ENCODE data around the gene CD151. TPM values are rescaled to one million over a fixed set of nuclear protein-coding genes. Genes with fewer than 3 reads are reported as not detected.
A peak's percentile ranks its signal among the peaks of the same experiment; 100 is the strongest.

The CD151 gene
- total and polyA plus RNA-seq, 2 experiments from 2014 or later: 248 to 356 TPM

DNA sequence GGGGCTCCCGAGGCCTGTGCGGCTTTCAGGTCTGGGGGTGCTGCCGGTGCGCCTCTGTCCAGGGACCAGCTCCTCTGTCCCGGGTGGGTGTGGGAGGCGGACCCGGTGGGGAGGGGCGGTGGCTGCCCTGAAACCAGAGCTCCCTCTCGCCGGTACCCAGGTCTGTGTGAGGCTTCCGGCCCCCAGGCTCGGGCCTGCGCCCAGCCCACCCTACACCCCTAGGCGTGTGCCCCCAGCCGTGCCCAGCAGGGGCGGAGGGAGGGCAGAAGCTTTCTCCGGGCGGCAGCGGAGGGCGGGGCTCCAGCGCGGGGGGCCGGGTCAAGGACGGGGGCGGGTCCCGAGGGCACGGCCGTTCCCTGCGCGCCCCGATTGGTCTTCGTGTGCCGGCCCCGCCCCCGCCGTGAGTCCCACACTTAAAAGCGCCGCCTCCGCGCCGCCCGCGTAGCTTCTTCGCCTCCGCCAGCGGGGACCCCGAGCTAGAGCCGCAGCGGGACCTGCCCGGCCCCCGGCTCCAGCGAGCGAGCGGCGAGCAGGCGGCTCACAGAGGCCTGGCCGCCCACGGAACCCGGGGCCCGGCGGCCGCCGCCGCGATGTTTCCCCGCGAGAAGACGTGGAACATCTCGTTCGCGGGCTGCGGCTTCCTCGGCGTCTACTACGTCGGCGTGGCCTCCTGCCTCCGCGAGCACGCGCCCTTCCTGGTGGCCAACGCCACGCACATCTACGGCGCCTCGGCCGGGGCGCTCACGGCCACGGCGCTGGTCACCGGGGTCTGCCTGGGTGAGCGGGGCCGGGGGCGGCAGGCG, 13.4 kb upstream of the CD151 start:
- peaks cover 16% of the 10 kb centered on the region for H3K4me1 ChIP-seq (ENCODE audit: insufficient read depth)
- WGBS (ENCODE audit: low lambda C conversion rate, missing lambda C conversion rate): 3% methylated on average over 52 of the region's 96 CpGs
- TF ChIP-seq CTCF (IDR thresholded peaks at IDR 0.05; ENCODE audit: poor library complexity): no peak
- TF ChIP-seq EZH2phosphoT487 (IDR thresholded peaks at IDR 0.05; ENCODE audit: low read depth, severe bottlenecking, unreplicated experiment): no peak
- no peak for TF ChIP-seq EZH2 (IDR thresholded peaks at IDR 0.05; ENCODE audit: borderline replicate concordance)
- H3K4me2 ChIP-seq: peak overlapping the region; percentile 91
- DNase-seq (ENCODE audit: low spot score): peak; percentile 97
- H3K36me3 ChIP-seq (replicated peaks; ENCODE audit: insufficient read depth, low read depth): no peaks in the 10 kb centered on the region
- H3K9me3 ChIP-seq (ENCODE audit: low read depth): no peaks in the 10 kb centered on the region
- H3K9me2 ChIP-seq (replicated peaks; ENCODE audit: insufficient read depth): no peaks in the 10 kb centered on the region
- peaks cover 19% of the 10 kb centered on the region for H3K79me2 ChIP-seq
- H3K4me3 ChIP-seq: peak overlapping the region; percentile 89
- H2AFZ ChIP-seq: peak overlapping the region; percentile 58
- peak overlapping the region; percentile 88 for H3K27ac ChIP-seq
- no peaks in the 10 kb centered on the region for H3K27me3 ChIP-seq
- H4K20me1 ChIP-seq (ENCODE audit: insufficient read depth, poor library complexity, severe bottlenecking): peaks cover 16% of the 10 kb centered on the region

DNA sequence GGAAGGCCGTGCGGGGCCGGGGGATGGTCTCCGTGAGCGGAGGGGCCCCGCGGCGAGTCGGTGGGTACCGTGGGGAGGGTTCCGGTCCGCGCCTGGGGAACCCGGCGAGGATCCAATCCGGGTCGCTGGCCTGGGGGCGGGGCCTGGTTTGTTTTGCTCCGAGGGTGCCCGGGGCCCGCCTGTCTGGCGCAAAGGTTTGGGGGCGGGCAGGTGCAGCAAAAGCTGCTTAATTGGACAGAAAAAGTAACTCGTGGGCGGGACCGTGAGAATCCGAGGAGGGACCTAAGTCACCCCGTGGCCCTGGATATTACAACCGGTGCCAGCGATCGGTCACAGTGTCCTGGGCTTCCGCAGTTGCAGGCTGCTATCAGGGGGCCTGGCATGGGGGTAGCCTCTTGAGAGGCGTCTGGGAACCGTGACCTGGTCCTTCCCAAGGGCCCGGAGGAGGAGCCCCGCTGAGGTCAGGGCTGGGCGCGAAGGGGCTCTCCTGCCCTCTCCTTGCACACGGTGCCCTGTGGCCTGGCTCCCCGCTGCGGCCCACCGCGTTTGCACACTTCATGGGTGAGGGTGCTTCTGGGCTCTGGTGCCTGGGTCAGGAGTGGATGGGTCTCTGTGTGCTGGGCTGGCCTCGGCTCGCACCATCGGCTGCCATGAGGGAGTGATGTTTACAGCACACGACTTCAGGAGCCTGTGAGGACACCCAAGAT, 12.7 kb upstream of the CD151 start:
- peak; percentile 93 for DNase-seq (ENCODE audit: low spot score)
- H3K4me2 ChIP-seq: peak overlapping the region; percentile 91
- peak overlapping the region; percentile 89 for H3K4me3 ChIP-seq
- no peaks in the 10 kb centered on the region for H3K9me3 ChIP-seq (ENCODE audit: low read depth)
- H4K20me1 ChIP-seq (ENCODE audit: insufficient read depth, poor library complexity, severe bottlenecking): peaks cover 16% of the 10 kb centered on the region
- WGBS (ENCODE audit: low lambda C conversion rate, missing lambda C conversion rate): 11% methylated on average over 29 of the region's 47 CpGs
- peaks cover 16% of the 10 kb centered on the region for H3K4me1 ChIP-seq (ENCODE audit: insufficient read depth)
- H3K27me3 ChIP-seq: no peaks in the 10 kb centered on the region
- H3K27ac ChIP-seq: peak overlapping the region; percentile 88
- no peaks in the 10 kb centered on the region for H3K9me2 ChIP-seq (replicated peaks; ENCODE audit: insufficient read depth)
- peaks cover 19% of the 10 kb centered on the region for H3K79me2 ChIP-seq
- H3K36me3 ChIP-seq (replicated peaks; ENCODE audit: insufficient read depth, low read depth): no peaks in the 10 kb centered on the region
- no peak for TF ChIP-seq EZH2phosphoT487 (IDR thresholded peaks at IDR 0.05; ENCODE audit: low read depth, severe bottlenecking, unreplicated experiment)
- no peak for TF ChIP-seq CTCF (IDR thresholded peaks at IDR 0.05; ENCODE audit: poor library complexity)
- no peak for TF ChIP-seq EZH2 (IDR thresholded peaks at IDR 0.05; ENCODE audit: borderline replicate concordance)
- H2AFZ ChIP-seq: peak overlapping the region; percentile 58

GRCh38 chr11:820655-821511, 11.9 kb upstream of the CD151 start:
- peaks cover 16% of the 10 kb centered on the region for H3K4me1 ChIP-seq (ENCODE audit: insufficient read depth)
- no peaks in the 10 kb centered on the region for H3K36me3 ChIP-seq (replicated peaks; ENCODE audit: insufficient read depth, low read depth)
- H2AFZ ChIP-seq: no peak overlapping the region
- WGBS (ENCODE audit: low lambda C conversion rate, missing lambda C conversion rate): 81% methylated on average over 11 of the region's 11 CpGs
- H3K4me3 ChIP-seq: peak overlapping the region; percentile 89
- no peak overlapping the region for H3K27ac ChIP-seq
- peak; percentile 62 for DNase-seq (ENCODE audit: low spot score)
- no peak for TF ChIP-seq CTCF (IDR thresholded peaks at IDR 0.05; ENCODE audit: poor library complexity)
- TF ChIP-seq EZH2phosphoT487 (IDR thresholded peaks at IDR 0.05; ENCODE audit: low read depth, severe bottlenecking, unreplicated experiment): no peak
- no peak for TF ChIP-seq EZH2 (IDR thresholded peaks at IDR 0.05; ENCODE audit: borderline replicate concordance)
- H3K79me2 ChIP-seq: peaks cover 19% of the 10 kb centered on the region
- peak overlapping the region; percentile 91 for H3K4me2 ChIP-seq
- H4K20me1 ChIP-seq (ENCODE audit: insufficient read depth, poor library complexity, severe bottlenecking): peaks cover 16% of the 10 kb centered on the region
- H3K27me3 ChIP-seq: peaks cover under 1% of the 10 kb centered on the region
- H3K9me2 ChIP-seq (replicated peaks; ENCODE audit: insufficient read depth): no peaks in the 10 kb centered on the region
- no peaks in the 10 kb centered on the region for H3K9me3 ChIP-seq (ENCODE audit: low read depth)
